NCI-H2107 treated with DMSO at 0.1 percent for 48 hours (cell line): ENCODE measurements around the gene PDZD7.

ENCODE experiments used
- DNase-seq: peaks from one replicate; lab custom pipeline; 2025; ENCODE audit not compliant: unreplicated experiment; lab: John Stamatoyannopoulos, UW

The PDZD7 gene

GRCh38 chr10:101061624-101062231 lies 30.8 kb upstream of the PDZD7 start, which contains the start of gene KAZALD1:
Gene KAZALD1, plus strand, starts transcription at chr10:101061989. Its CDS starts 604 bp downstream, at chr10:101062593.
- DNase-seq, result no peak

- peak; percentile 73 for DNase-seq
Observed at GRCh38 chr10:101060951-101061623, 30.2 kb upstream of the PDZD7 start.

- peak; percentile 80 for DNase-seq
Observed at GRCh38 chr10:101060036-101060950, 29.4 kb upstream of the PDZD7 start.

GRCh38 chr10:101056365-101057151 lies 25.6 kb upstream of the PDZD7 start:
- DNase-seq, result no peak

GRCh38 chr10:101055411-101055810 lies 24.5 kb upstream of the PDZD7 start:
- DNase-seq, result no peak

- DNase-seq, result no peak
Observed at GRCh38 chr10:101054876-101055275, 23.9 kb upstream of the PDZD7 start.

- no peak for DNase-seq
Observed at GRCh38 chr10:101054351-101054750, 23.4 kb upstream of the PDZD7 start.

GRCh38 chr10:101053516-101053915 lies 22.6 kb upstream of the PDZD7 start:
- DNase-seq, result no peak

GRCh38 chr10:101052285-101052684 lies 21.4 kb upstream of the PDZD7 start:
- no peak for DNase-seq

- DNase-seq, result peak; percentile 77
Observed at GRCh38 chr10:101050208-101051069, 19.5 kb upstream of the PDZD7 start.

GRCh38 chr10:101047961-101048892 lies 17.3 kb upstream of the PDZD7 start:
- peak; percentile 59 for DNase-seq

- no peak for DNase-seq
Observed at GRCh38 chr10:101047268-101047667, 16.3 kb upstream of the PDZD7 start.

- no peak for DNase-seq
Observed at GRCh38 chr10:101046332-101047238, 15.7 kb upstream of the PDZD7 start.

GRCh38 chr10:101044117-101044516 lies 13.2 kb upstream of the PDZD7 start:
- DNase-seq, result no peak

GRCh38 chr10:101043363-101043707 lies 12.4 kb upstream of the PDZD7 start:
- DNase-seq, result no peak

GRCh38 chr10:101042667-101043362 lies 11.9 kb upstream of the PDZD7 start:
- DNase-seq, result peak; percentile 86

- DNase-seq, result no peak
Observed at GRCh38 chr10:101042118-101042517, 11.2 kb upstream of the PDZD7 start.
